Kidney (tissue), 14 donors: ENCODE results near the gene PAX7. TPM values are rescaled to one million over a fixed set of nuclear protein-coding genes. Genes with fewer than 3 reads are reported as not detected.
"Not testable (repeated sequence)": the region's sequence is repeated elsewhere in the genome, so short reads cannot be mapped to it uniquely, and the experiment has no call there.

Experiments used
- DNase-seq, 5 donors: peaks; one replicate each; pipeline ENCODE4 v3.0.0-alpha.2; 2013 to 2020
- FAIRE-seq: peaks from 2 replicates; lab custom pipeline; 2012; peaks lifted over from hg19 to GRCh38; lab: Jason Lieb, UNC
- H3K27ac ChIP-seq, 2 donors: one replicate each; pipeline ENCODE4 v1.7.0; 2013; ENCODE audit warnings: low read depth in 2 of 2, low read length in 2 of 2, inconsistent platforms in 1 of 2
- H3K27me3 ChIP-seq: one replicate; pipeline ENCODE4 v1.7.1; 2013; ENCODE audit warnings: low read length, inconsistent platforms; ENCODE audit not compliant: control insufficient read depth, insufficient read depth
- H3K36me3 ChIP-seq, 3 donors: one replicate each; pipeline versions ENCODE4 v1.7.0 to v1.7.1; 2013; ENCODE audit warnings: low read length in 3 of 3, control low read depth in 1 of 3, inconsistent platforms in 1 of 3; ENCODE audit not compliant: insufficient read depth in 3 of 3, control insufficient read depth in 2 of 3
- H3K4me1 ChIP-seq, 3 donors: one replicate each; pipeline versions ENCODE4 v1.7.0 to v1.7.1; 2013; ENCODE audit warnings: low read length in 3 of 3, inconsistent platforms in 1 of 3, low read depth in 1 of 3; ENCODE audit not compliant: control insufficient read depth in 2 of 3, insufficient read depth in 2 of 3
- H3K4me3 ChIP-seq, 3 donors: one replicate each; pipeline versions ENCODE4 v1.7.0 to v1.8.1; 2013; ENCODE audit warnings: low read length in 3 of 3, control low read depth in 1 of 3, inconsistent platforms in 1 of 3
- H3K9ac ChIP-seq, 3 donors: one replicate each; pipeline versions ENCODE4 v1.7.0 to v1.7.1; 2013; ENCODE audit warnings: low read length in 3 of 3, control low read depth in 1 of 3, inconsistent platforms in 1 of 3
- H3K9me3 ChIP-seq, 3 donors: one replicate each; pipeline versions ENCODE4 v1.7.0 to v1.7.1; 2013; ENCODE audit warnings: low read length in 3 of 3, control low read depth in 1 of 3, inconsistent platforms in 1 of 3; ENCODE audit not compliant: control insufficient read depth in 2 of 3, insufficient read depth in 1 of 3
- intact Hi-C: fragments of 100-400 bp; cut with DNase I; formaldehyde crosslinking; loops from one replicate; pipeline ENCODE4 v1.11.1; 2022
- polyA plus RNA-seq: library from polyadenylated mRNA; stranded (reverse); fragments of 350-450 nt; fragmentation: Illumina TruSeq; extraction: RNeasy Lipid Tissue Mini Kit (QIAGEN cat#74804); gene quantifications from one replicate; pipeline ENCODE4 v1.2.3, GENCODE V29; 2014; ENCODE audit warnings: low read depth, low replicate concordance; ENCODE audit not compliant: insufficient read depth
- total RNA-seq: library from RNA; stranded (reverse); fragmentation: NEBNext Ultra II Directional; extraction: Animal tissue kit (Norgen Biotek cat#: 25700); gene quantifications from one replicate; pipeline ENCODE4 v1.2.1, GENCODE V29; 2021
- TF ChIP-seq, protein P1 (sequence below): IDR thresholded peaks from 3 replicates; pipeline ENCODE4 v1.5.1; 2012; ENCODE audit warnings: mild to moderate bottlenecking, moderate library complexity, borderline replicate concordance; ENCODE audit not compliant: insufficient read depth; ENCODE audit errors: extremely low read depth
- donor health status: control.
- donor health status: control.
- donor health status: control.
- donor health status: control.
- donor health status: control.
- donor health status: DM: yes; HTN: yes; CAD: no.
- donor health status: Normal renal cell carcinoma (clear cell type).

The PAX7 gene
- total and polyA plus RNA-seq, 2 donors from 2014 or later, result not detected

GRCh38 chr1:18693256-18694098 lies 62.8 kb downstream of the PAX7 start:
- DNase-seq (peak in 4 of 5 donors; percentile 58 to 72 (median 66)), FAIRE-seq (no peak)
- H3K4me3 ChIP-seq, result no peak overlapping the region
- no peaks in the 10 kb centered on the region for H3K27me3 ChIP-seq
- TF ChIP-seq, protein P1, sequence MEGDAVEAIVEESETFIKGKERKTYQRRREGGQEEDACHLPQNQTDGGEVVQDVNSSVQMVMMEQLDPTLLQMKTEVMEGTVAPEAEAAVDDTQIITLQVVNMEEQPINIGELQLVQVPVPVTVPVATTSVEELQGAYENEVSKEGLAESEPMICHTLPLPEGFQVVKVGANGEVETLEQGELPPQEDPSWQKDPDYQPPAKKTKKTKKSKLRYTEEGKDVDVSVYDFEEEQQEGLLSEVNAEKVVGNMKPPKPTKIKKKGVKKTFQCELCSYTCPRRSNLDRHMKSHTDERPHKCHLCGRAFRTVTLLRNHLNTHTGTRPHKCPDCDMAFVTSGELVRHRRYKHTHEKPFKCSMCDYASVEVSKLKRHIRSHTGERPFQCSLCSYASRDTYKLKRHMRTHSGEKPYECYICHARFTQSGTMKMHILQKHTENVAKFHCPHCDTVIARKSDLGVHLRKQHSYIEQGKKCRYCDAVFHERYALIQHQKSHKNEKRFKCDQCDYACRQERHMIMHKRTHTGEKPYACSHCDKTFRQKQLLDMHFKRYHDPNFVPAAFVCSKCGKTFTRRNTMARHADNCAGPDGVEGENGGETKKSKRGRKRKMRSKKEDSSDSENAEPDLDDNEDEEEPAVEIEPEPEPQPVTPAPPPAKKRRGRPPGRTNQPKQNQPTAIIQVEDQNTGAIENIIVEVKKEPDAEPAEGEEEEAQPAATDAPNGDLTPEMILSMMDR, result no peak
- H3K4me1 ChIP-seq, result no peaks in the 10 kb centered on the region
- intact Hi-C loops, result no loop called here
- no peak overlapping the region for H3K27ac ChIP-seq
- no peaks in the 10 kb centered on the region for H3K36me3 ChIP-seq
- no peak overlapping the region for H3K9ac ChIP-seq
- no peaks in the 10 kb centered on the region for H3K9me3 ChIP-seq

DNA sequence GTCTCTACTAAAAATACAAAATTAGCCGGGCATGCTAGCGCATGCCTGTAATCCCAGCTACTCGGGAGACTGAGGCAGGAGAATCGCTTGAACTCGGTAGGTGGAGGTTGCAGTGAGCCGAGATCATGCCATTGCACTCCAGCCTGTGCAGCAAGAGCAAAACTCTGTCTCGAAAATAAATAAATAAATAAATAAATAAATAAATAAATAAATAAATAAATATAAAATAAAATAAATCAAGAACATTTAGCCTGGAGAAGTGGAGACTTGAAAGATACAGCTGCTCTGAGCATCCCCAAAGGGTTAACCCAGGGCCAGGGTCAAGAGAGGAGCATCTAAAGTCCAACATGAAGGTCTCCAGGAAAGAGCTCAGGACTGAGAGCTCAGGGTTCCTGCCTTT lies 63.6 kb downstream of the PAX7 start:
- intact Hi-C loops, FAIRE-seq: not testable (repeated sequence)

DNA sequence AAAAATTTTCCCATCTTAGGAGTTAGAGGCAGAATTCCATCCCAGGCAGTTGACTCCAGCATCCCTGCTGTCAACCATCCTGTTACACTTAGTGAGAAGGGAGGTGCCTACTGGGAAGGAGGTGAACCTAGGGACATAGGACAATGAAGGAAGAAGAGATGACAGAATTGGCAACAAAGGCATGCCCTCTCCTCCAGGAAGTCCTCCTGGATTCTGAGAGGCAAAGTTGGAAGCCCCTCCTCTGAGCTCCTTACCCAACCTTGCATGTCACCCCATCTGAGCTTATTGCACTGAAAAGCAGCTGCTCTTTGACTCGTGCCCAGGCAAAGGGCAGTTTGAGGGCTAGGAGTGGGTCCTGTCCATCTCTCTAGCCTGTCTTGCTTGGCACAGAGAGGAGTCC lies 66.9 kb downstream of the PAX7 start:
- DNase-seq, result no peak
- Histone ChIP-seq H3K9ac (no peak overlapping the region), H3K9me3 (no peaks in the 10 kb centered on the region), H3K36me3 (no peaks in the 10 kb centered on the region), H3K4me3 (no peak overlapping the region), H3K4me1 (no peaks in the 10 kb centered on the region), H3K27ac (no peak overlapping the region), H3K27me3 (peaks cover 2% of the 10 kb centered on the region)
- TF ChIP-seq, protein P1, result no peak
- intact Hi-C loops, result no loop called here
- no peak for FAIRE-seq

More for the DNA sequence above, 63.6 kb downstream of the PAX7 start:
- not testable (repeated sequence) for H3K9ac ChIP-seq, H3K27me3 ChIP-seq, H3K36me3 ChIP-seq, DNase-seq, H3K27ac ChIP-seq, H3K4me1 ChIP-seq, H3K9me3 ChIP-seq, H3K4me3 ChIP-seq

DNA sequence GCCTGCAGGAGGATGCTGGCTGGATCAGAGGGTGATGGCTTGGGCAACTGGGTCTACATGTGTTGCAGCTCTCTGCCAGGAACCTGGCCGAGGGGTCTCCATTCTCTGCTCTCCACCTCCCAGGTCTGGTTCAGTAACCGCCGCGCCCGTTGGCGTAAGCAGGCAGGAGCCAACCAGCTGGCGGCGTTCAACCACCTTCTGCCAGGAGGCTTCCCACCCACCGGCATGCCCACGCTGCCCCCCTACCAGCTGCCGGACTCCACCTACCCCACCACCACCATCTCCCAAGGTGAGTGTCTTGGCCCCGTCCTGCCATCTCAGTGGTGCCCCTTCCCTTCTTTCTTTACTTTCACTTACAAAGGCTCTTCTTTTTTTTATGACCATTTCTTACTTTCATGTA lies 69.9 kb downstream of the PAX7 start:
- Histone ChIP-seq H3K27me3 (peaks cover 2% of the 10 kb centered on the region), H3K9me3 (no peaks in the 10 kb centered on the region), H3K4me1 (no peaks in the 10 kb centered on the region), H3K4me3 (no peak overlapping the region), H3K9ac (no peak overlapping the region), H3K36me3 (no peaks in the 10 kb centered on the region), H3K27ac (no peak overlapping the region)
- DNase-seq (no peak), FAIRE-seq (no peak)
- intact Hi-C loops, result no loop called here
- TF ChIP-seq, protein P1, result no peak
